GM12801 (cell line): ENCODE measurements around the gene CLRN2.

Experiments
- TF ChIP-seq, protein P1 (sequence below): IDR thresholded peaks from one replicate; pipeline ENCODE4 v1.5.1; 2011; ENCODE audit warnings: control low read depth; ENCODE audit not compliant: insufficient read length; ENCODE audit errors: extremely low read depth

Gene CLRN2

DNA sequence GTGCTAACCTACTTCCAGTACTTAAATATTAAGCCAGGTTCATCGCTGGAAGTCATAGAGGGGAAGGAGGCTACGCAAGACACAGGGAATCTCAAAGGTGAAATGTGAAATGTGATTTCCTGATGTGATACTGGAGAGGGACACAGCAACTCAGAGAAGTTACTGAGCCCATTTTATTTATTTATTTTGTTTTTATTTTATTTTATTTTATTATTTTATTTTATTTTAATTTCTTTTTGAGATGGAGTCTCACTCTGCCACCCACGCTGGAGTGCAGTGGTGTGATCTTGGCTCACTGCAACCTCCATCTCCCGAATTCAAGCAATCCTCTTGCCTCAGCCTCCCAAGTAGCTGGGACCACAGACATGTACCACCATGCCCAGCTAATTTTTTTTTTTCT, 19.7 kb downstream of the CLRN2 start:
- TF ChIP-seq, protein P1, sequence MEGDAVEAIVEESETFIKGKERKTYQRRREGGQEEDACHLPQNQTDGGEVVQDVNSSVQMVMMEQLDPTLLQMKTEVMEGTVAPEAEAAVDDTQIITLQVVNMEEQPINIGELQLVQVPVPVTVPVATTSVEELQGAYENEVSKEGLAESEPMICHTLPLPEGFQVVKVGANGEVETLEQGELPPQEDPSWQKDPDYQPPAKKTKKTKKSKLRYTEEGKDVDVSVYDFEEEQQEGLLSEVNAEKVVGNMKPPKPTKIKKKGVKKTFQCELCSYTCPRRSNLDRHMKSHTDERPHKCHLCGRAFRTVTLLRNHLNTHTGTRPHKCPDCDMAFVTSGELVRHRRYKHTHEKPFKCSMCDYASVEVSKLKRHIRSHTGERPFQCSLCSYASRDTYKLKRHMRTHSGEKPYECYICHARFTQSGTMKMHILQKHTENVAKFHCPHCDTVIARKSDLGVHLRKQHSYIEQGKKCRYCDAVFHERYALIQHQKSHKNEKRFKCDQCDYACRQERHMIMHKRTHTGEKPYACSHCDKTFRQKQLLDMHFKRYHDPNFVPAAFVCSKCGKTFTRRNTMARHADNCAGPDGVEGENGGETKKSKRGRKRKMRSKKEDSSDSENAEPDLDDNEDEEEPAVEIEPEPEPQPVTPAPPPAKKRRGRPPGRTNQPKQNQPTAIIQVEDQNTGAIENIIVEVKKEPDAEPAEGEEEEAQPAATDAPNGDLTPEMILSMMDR = no peak

- TF ChIP-seq, protein P1 = no peak
Measured at GRCh38 chr4:17535242-17535641, 20.3 kb downstream of the CLRN2 start.

DNA sequence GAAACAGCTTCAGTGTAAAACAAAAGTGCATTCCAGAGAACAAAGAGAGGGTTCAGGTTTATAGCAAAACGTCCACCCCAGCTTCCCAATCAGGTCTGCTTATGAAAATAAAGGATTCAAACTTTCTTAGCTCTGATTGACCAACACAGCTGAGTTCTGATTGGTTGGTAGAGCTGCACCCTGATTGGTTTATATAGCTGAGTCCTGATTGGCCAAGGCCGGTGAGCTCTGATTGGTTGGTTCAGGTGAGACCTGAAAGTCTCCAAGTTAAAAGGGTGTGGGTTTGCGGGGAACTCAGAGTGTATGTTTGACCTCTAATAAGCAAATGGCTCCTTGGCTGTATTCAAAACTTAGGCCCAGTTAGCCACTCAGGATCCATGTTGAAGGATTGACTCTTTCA, 20.9 kb downstream of the CLRN2 start:
- TF ChIP-seq, protein P1 = no peak

GRCh38 chr4:17544205-17544604, 29.2 kb downstream of the CLRN2 start:
- TF ChIP-seq, protein P1 = no peak

DNA sequence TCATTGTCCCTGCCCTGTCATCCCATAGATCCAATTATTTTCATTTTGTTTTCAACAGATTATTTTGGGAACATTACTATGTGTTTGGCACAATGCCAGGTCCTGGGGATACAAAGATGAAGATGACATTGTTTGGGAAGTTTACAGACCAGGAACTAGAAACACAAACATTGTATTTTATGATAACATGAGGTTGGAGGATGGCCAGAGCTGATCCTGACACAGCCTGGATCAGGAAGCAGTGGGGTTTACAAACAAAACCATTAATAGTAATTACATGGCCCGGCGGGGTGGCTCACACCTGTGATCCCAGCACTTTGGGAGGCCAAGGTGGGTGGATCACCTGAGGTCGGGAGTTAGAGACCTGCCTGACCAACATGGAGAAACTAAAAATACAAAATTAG, 29.9 kb downstream of the CLRN2 start:
- TF ChIP-seq, protein P1 = no peak

GRCh38 chr4:17545374-17546140, 30.6 kb downstream of the CLRN2 start:
- TF ChIP-seq, protein P1 = no peak

DNA sequence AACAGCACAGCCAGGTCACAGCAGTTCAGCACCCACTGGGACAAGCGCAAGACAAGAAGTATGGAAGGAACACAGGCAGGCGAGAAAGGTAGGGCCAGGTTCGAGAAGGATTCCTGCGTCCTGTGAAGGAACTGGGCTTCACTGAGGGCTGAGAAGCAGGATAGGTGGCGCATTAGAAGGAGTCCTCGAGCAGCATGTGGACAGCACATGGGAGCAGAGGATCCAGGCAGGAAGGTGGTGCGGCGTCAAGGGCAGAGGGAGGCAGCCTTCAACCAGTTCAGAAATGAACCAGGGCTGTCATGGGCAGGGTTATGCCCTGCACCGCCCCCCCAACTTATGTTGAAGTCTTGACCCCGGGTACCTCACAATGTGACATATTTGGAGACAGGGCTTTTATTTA, 31.3 kb downstream of the CLRN2 start:
- TF ChIP-seq, protein P1 = no peak
